Activated naive CD4-positive, alpha-beta T cell treated with anti-CD3 and anti-CD28 coated beads, Interleukin-2, amount 10 ng/mL, durations not matched to agents 7 days and 5 days (primary cell): ENCODE measurements around the gene SNX13.

Experiments used
- CTCF ChIA-PET: fragments of 350-600 bp; sonication (Branson Sonifier 250); formaldehyde crosslinking; loops from one replicate; lab custom pipeline; 2021; ENCODE audit warnings: antibody characterized with exemption; lab: Charles Lee
- DNase-seq: peaks from one replicate; pipeline ENCODE4 v3.0.0-alpha.2; 2020
- H3K27ac Mint-ChIP-seq: one replicate; pipeline ENCODE4 v1.8.0; 2021; ENCODE audit warnings: mild to moderate bottlenecking, moderate library complexity, mixed read lengths
- H3K27me3 Mint-ChIP-seq: one replicate; pipeline ENCODE4 v1.8.0; 2021; ENCODE audit warnings: mild to moderate bottlenecking, mixed read lengths
- H3K36me3 Mint-ChIP-seq: one replicate; pipeline ENCODE4 v1.8.0; 2021; ENCODE audit warnings: mixed read lengths
- H3K4me1 Mint-ChIP-seq: one replicate; pipeline ENCODE4 v1.8.0; 2021; ENCODE audit warnings: mixed read lengths
- H3K4me3 Mint-ChIP-seq: one replicate; pipeline ENCODE4 v1.8.0; 2021; ENCODE audit warnings: mild to moderate bottlenecking, moderate library complexity, mixed read lengths
- H3K9me3 Mint-ChIP-seq: one replicate; pipeline ENCODE4 v1.8.0; 2021; ENCODE audit warnings: mixed read lengths

Gene SNX13

DNA sequence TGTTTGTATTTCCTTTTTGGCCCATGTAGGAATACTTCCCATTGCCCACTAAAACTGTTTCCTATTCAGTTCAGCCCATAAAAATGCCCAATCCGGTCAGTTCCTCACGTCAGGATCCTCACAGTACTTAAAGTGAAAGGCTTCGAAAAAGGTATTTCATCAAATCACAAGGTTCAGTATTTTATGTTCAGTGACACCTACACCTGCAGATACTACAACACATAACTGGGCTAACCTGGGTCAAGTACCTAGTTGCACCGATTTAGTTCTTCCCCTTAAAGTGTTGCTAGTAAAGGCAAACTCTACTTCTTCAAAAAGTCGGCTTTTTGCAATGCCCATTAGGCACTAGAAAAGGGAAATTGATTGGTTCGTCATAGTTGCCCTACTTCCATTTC lies 1.1 kb downstream of the SNX13 start:
- H3K9me3 Mint-ChIP-seq = no peaks in the 10 kb centered on the region
- H3K36me3 Mint-ChIP-seq = peaks cover 13% of the 10 kb centered on the region
- CTCF ChIA-PET = interaction anchor here (0.7 kb wide), 1 partner anchor 13 kb away, joined by 3 read pairs; no protein-coding TSS in a partner anchor
- H3K27me3 Mint-ChIP-seq = peaks cover 7% of the 10 kb centered on the region
- no peak for DNase-seq
- peak overlapping the region; percentile 90 for H3K27ac Mint-ChIP-seq
- H3K4me1 Mint-ChIP-seq = peaks cover 51% of the 10 kb centered on the region
- H3K4me3 Mint-ChIP-seq = peak overlapping the region; percentile 90

DNA sequence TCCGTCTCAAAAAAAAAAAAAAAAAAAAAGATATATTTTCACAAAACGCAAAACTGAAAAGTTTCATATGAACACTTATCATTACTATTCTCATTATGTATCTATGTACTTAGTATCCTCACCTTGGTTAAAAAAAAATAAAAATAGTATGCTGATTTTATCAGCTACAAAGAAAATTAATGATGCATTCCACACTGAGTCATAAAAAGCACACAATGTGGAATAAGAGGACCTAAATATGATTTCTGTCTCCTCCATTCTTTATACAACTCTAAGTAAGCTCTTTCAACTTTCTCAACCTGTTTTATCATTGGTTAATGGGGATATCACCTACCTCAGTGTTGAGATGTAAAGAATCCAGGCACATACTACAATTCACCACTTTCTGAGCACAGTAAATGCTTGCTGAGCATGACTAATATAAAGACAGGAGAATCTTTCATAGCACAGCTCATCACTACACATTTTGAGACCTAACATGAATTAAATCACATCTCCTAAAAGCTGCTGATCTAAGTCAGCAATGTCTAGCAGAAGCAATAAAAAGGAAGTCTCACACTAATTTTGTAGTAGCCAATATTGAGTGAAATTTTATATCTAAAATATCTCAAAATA lies 2.7 kb downstream of the SNX13 start:
- H3K27me3 Mint-ChIP-seq = peaks cover 4% of the 10 kb centered on the region
- no peaks in the 10 kb centered on the region for H3K9me3 Mint-ChIP-seq
- CTCF ChIA-PET = interaction anchor here (0.7 to 0.9 kb wide), 3 partner anchors 9 to 165 kb away, joined by 3 to 6 read pairs (median 5); no protein-coding TSS in a partner anchor
- no peak overlapping the region for H3K4me3 Mint-ChIP-seq
- DNase-seq = no peak
- H3K4me1 Mint-ChIP-seq = peaks cover 61% of the 10 kb centered on the region
- H3K36me3 Mint-ChIP-seq = peaks cover 13% of the 10 kb centered on the region
- H3K27ac Mint-ChIP-seq = no peak overlapping the region

DNA sequence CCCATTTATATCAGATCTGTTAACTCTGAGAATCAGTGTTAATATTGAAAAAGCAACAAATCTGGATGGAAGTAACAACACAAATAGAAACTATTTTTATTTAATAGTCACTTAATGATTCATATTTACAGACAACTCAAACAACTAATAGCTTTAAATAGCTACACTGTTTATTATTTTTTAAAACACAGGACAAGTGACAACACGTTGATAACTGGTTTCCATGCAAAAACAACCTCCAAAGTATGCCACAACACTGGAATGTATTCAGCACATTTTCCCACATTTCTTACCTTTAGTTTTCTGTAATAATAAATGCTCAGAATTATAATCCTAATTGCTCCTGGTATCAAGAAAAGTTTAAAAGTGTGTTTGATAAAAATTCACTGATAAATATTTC lies 4.0 kb downstream of the SNX13 start:
- peaks cover 8% of the 10 kb centered on the region for H3K36me3 Mint-ChIP-seq
- DNase-seq = no peak
- peaks cover 50% of the 10 kb centered on the region for H3K4me1 Mint-ChIP-seq
- CTCF ChIA-PET = no interaction called here
- H3K4me3 Mint-ChIP-seq = no peak overlapping the region
- peaks cover 4% of the 10 kb centered on the region for H3K27me3 Mint-ChIP-seq
- H3K9me3 Mint-ChIP-seq = no peaks in the 10 kb centered on the region
- H3K27ac Mint-ChIP-seq = no peak overlapping the region

DNA sequence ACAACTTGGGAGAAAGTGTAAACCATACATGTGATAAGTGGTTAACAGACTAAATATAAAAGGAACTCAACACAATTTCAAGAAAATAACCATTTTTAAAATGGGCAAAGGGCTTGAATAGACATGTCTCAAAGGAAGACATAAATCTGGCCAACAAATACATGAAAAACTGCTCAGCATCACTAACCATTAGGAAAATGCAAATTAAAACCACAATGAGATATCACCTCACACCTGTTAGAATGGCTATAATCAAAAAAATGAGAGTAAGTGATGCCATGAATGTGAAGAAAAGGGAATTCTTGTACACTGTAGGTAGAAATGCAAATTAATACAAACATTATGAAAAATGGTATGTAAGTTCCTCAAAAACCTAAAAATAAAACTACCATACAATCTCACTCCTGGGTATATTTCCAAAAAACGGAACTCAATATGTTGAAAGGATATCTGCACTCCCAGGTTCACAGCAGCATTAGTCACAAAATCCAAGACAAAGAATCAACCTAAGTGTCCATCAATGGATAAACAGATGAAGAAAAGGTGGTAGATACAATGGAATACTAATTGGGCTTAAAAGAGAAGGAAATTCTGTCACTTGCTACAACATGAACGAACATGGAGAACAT lies 5.6 kb downstream of the SNX13 start:
- Mint-ChIP-seq H3K4me1 (peaks cover 50% of the 10 kb centered on the region), H3K27me3 (no peaks in the 10 kb centered on the region), H3K36me3 (peaks cover 8% of the 10 kb centered on the region), H3K9me3 (no peaks in the 10 kb centered on the region), H3K27ac (no peak overlapping the region), H3K4me3 (no peak overlapping the region)
- CTCF ChIA-PET = no interaction called here
- no peak for DNase-seq

DNA sequence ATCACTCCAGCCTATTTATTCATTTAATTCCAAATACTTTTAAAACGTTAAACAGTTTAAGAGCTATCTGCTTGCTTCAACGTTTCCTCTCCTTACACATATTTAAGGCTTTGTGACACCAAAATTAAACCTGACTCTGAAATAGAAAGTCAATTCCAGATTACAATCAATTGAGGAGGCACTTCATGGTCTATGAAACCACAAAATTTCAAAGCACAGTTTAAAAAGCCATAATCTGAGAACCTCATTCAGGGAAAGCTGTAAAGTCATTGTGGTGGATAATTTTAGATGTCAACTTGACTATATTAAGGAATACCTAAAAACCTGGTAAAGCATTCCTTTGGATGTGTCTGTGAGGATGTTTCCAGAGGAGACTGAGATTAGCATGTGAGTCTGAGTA lies 6.2 kb downstream of the SNX13 start:
- H3K27ac Mint-ChIP-seq = peak overlapping the region; percentile 29

DNA sequence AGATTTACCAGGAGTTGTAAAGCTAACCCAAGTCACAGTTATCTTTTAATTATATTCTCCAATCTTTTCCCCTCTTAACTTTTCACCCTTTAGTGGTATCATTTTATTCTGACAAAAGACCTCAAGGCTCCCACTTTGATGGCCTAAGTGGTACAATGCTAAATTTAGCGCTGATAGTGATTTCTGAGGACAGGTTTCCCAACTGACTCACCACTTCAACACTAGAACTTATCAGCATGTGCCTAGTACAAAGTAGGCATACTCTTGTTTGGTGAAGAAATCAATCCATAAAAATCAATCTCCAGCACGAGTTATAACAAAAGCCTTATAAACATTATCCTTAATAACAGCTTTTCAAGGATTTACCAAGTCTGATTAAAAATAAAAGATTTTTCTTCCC lies 7.5 kb downstream of the SNX13 start:
- CTCF ChIA-PET = no interaction called here
- Mint-ChIP-seq H3K36me3 (peaks cover 8% of the 10 kb centered on the region), H3K9me3 (no peaks in the 10 kb centered on the region), H3K27me3 (no peaks in the 10 kb centered on the region), H3K4me1 (peaks cover 36% of the 10 kb centered on the region), H3K4me3 (no peak overlapping the region), H3K27ac (no peak overlapping the region)
- DNase-seq = no peak

More for the DNA sequence above, 6.2 kb downstream of the SNX13 start:
- CTCF ChIA-PET = no interaction called here
- Mint-ChIP-seq H3K36me3 (peaks cover 8% of the 10 kb centered on the region), H3K4me3 (no peak overlapping the region), H3K27me3 (no peaks in the 10 kb centered on the region), H3K9me3 (no peaks in the 10 kb centered on the region), H3K4me1 (peaks cover 49% of the 10 kb centered on the region)
- DNase-seq = no peak

DNA sequence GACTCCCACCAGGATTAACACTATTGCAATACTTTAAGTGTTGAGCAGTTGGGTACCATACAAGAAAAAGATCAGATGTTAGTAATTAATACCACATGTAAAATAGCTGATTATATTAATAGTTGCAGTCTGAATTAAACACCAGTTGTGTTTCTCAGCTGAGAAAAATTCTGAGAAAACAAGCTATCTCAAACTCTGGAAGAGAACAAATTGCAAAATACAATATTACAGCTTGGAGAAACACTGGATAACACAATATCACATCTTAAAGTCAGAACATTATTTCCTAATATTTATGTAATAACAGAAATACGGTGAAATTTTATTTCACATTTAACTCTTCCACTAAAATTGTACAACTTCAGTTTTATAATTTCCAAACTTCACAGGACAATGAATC lies 9.2 kb downstream of the SNX13 start:
- peaks cover 5% of the 10 kb centered on the region for H3K36me3 Mint-ChIP-seq
- DNase-seq = no peak
- no peaks in the 10 kb centered on the region for H3K27me3 Mint-ChIP-seq
- no peak overlapping the region for H3K4me3 Mint-ChIP-seq
- CTCF ChIA-PET = no interaction called here
- H3K4me1 Mint-ChIP-seq = peaks cover 27% of the 10 kb centered on the region
- H3K27ac Mint-ChIP-seq = no peak overlapping the region
- no peaks in the 10 kb centered on the region for H3K9me3 Mint-ChIP-seq

DNA sequence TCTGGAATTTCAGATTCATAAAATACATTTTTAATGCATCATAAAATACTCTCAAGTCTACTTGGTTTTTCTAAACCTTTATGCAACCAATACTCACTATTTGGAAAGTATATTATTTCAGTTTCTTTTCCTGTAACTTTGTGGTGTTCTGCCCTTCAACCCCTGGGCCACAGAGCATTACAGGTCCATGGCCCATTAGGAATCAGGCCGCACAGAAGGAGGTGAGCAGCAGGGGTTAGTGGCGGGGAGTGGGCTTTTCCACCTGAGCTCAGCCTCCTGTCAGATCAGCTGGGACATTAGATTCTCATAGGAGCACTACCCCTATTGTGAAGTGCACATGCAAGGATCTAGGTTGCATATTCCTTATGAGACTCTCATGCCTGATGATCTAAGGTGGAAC lies 9.7 kb downstream of the SNX13 start:
- no peak for DNase-seq
- peaks cover 5% of the 10 kb centered on the region for H3K36me3 Mint-ChIP-seq
- no peak overlapping the region for H3K27ac Mint-ChIP-seq
- no peaks in the 10 kb centered on the region for H3K9me3 Mint-ChIP-seq
- no peaks in the 10 kb centered on the region for H3K27me3 Mint-ChIP-seq
- H3K4me1 Mint-ChIP-seq = peaks cover 27% of the 10 kb centered on the region
- CTCF ChIA-PET = no interaction called here
- no peak overlapping the region for H3K4me3 Mint-ChIP-seq

DNA sequence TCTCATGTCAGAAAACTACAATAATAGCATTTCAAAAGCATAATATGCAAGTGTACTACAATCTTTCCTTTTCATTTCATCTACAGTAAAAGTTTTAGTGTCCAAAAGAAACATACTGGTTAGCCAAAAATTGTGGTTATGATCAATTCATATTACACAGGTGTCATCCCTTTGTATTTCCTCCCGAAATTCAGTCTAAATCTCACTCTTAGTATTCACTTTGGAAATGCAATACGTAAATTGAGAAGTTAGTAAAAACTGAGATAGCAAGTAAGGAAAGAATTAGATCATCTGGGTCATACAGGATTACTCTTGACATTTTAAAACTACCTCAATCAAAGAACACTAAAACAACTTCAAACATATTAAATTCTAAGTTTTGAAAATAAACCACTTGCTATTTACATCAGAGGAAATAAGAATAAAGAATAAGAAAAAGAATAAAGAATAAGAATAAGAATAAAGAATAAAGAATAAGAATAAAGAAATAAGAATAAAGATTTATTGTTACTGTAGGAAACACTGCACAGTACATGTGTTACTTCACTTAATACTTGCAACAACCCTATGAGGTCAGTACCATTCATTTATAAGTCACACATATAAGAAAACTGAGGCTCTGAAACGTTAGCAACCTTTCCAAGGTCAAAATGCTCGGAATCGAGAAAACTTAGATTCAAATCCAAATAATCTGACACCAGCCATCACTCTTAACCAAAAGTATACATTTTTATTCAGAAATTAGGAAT lies 10.5 kb downstream of the SNX13 start:
- Mint-ChIP-seq H3K27ac (no peak overlapping the region), H3K27me3 (no peaks in the 10 kb centered on the region), H3K4me3 (no peak overlapping the region), H3K9me3 (no peaks in the 10 kb centered on the region), H3K4me1 (peaks cover 23% of the 10 kb centered on the region), H3K36me3 (peaks cover 2% of the 10 kb centered on the region)
- DNase-seq = no peak
- CTCF ChIA-PET = no interaction called here

DNA sequence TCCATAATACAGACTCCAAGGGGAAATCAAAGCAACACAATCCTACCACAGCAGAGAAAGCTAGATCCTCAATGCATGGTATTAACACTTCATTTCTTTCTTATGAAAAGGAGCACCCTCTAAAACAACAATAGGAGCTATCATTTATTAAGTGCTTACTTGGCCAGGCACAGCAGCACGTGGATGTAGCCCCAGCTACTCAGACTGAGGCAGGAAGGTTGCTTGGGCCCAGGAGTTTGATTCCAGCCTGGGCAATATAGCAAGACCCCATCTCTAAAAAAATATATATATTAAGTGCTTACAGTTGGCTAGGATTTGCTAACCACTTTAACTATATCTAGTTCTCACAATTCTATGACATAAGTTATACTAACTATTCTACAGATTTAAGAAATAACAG lies 12.2 kb downstream of the SNX13 start:
- Mint-ChIP-seq H3K36me3 (no peaks in the 10 kb centered on the region), H3K4me1 (peaks cover 9% of the 10 kb centered on the region), H3K27me3 (no peaks in the 10 kb centered on the region), H3K27ac (no peak overlapping the region), H3K4me3 (no peak overlapping the region), H3K9me3 (no peaks in the 10 kb centered on the region)
- no peak for DNase-seq
- CTCF ChIA-PET = no interaction called here

DNA sequence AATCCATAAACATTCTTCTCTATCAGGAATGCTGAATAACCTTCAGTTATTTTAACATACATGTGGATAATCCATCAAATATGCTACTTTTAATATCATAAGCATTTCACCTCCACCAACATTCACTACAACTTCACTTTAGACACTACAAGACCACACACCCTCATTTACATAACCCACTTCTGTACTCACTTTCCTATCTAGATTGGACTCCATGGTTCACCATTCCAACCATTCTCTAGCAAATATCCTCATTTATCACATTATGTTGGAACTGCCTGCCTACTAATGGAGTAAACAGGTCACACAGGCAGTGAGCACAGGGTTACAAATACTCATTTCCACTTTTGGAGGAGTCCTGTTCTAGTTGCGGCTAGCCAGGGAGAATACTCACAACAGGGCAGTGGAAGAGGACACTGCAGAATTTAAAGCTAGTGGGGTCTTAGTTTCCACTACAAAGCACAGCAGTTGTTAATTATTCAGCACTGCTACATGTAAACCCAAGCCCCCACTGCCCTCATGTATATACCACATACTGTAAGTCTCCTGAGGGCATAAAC lies 18.4 kb downstream of the SNX13 start:
- Mint-ChIP-seq H3K4me3 (no peak overlapping the region), H3K9me3 (peaks cover 3% of the 10 kb centered on the region), H3K36me3 (no peaks in the 10 kb centered on the region), H3K27ac (no peak overlapping the region), H3K4me1 (no peaks in the 10 kb centered on the region), H3K27me3 (no peaks in the 10 kb centered on the region)
- CTCF ChIA-PET = no interaction called here
- DNase-seq = no peak

DNA sequence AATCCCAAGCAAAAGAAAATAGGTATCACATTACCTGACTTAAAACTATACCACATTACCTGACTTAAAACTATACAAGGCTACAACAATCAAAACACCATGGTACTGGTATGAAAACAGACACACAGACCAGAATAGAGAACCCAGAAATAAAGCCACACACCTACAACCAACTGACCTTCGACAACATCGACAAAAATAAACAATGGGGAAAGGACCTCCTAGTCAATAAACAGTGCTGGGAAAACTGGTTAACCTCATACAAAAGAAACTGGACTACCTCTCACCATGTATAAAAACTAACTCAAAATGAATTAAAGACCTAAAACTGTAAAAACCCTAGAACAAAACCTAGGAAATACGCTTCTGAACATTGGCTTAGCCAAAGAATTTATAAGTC lies 22.5 kb downstream of the SNX13 start:
- Mint-ChIP-seq H3K27ac (no peak overlapping the region), H3K4me1 (no peaks in the 10 kb centered on the region), H3K36me3 (no peaks in the 10 kb centered on the region), H3K4me3 (no peak overlapping the region), H3K9me3 (peaks cover 3% of the 10 kb centered on the region), H3K27me3 (no peaks in the 10 kb centered on the region)
- no peak for DNase-seq
- CTCF ChIA-PET = no interaction called here

DNA sequence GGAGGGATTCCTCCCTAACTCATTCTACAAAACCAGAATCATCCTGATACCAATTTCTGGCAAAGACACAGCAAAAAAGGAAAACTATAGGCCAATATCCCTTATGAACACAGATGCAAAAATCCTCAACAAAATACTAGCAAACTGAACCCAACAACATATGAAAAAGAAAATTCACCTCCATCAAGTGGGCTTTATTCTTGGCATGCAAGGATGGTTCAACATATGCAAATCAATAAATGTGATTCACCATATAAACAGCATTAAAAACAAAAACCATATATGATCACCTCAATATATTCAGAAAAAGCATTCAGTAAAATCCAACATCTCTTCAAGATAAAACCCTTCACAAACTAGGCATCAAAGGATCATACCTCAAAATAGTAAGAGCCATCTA lies 23.5 kb downstream of the SNX13 start:
- Mint-ChIP-seq H3K27me3 (no peaks in the 10 kb centered on the region), H3K4me1 (no peaks in the 10 kb centered on the region), H3K9me3 (peaks cover 3% of the 10 kb centered on the region), H3K36me3 (no peaks in the 10 kb centered on the region), H3K27ac (no peak overlapping the region), H3K4me3 (no peak overlapping the region)
- CTCF ChIA-PET = no interaction called here
- no peak for DNase-seq

DNA sequence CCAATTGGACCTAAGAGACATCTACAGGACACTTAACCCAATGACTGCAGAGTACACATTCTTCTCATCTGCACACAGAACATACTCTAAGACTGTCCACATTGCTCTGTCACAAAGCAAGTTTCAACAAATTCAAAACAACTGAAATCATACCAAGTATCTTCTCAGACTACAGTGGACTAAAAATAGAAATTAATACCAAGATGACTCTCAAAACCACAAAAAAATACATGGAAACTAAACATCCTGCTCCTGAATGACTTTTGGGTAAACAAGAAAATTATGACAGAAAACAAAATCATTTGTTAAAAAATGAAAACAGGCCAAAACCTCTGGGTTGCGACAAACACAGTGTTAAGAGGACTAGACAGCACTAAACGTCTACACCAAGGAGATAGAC lies 24.5 kb downstream of the SNX13 start:
- Mint-ChIP-seq H3K36me3 (peaks cover under 1% of the 10 kb centered on the region), H3K4me1 (no peaks in the 10 kb centered on the region), H3K27ac (no peak overlapping the region), H3K27me3 (no peaks in the 10 kb centered on the region), H3K4me3 (no peak overlapping the region), H3K9me3 (peaks cover 3% of the 10 kb centered on the region)
- DNase-seq = no peak
- CTCF ChIA-PET = no interaction called here
